ENCODE measurements around the gene EFCAB5.
"Not testable (repeated sequence)": the region's sequence is repeated elsewhere in the genome, so short reads cannot be mapped to it uniquely, and the experiment has no call there.

Gene EFCAB5

GRCh38 chr17:30021708-30022317 is 80.4 kb downstream of the EFCAB5 start:
- DNase-seq: peak; percentile 11

- DNase-seq: not testable (repeated sequence)
Measured at GRCh38 chr17:30025325-30025724, 83.9 kb downstream of the EFCAB5 start.

GRCh38 chr17:30027676-30028075 is 86.2 kb downstream of the EFCAB5 start:
- no peak for DNase-seq

GRCh38 chr17:30031214-30031869 is 89.9 kb downstream of the EFCAB5 start:
- no peak for DNase-seq

- no peak for DNase-seq
Measured at GRCh38 chr17:30035369-30035768, 93.9 kb downstream of the EFCAB5 start.

- DNase-seq: not testable (repeated sequence)
Measured at GRCh38 chr17:30040719-30041518, 99.5 kb downstream of the EFCAB5 start.

- DNase-seq: no peak
Measured at GRCh38 chr17:30041551-30041950, 100.1 kb downstream of the EFCAB5 start.

- no peak for DNase-seq
Measured at GRCh38 chr17:30062372-30062771, 120.9 kb downstream of the EFCAB5 start.

GRCh38 chr17:30064738-30065137 is 123.3 kb downstream of the EFCAB5 start:
- no peak for DNase-seq

- DNase-seq: no peak
Measured at GRCh38 chr17:30068465-30068864, 127.0 kb downstream of the EFCAB5 start.

GRCh38 chr17:30074254-30074653 is 132.8 kb downstream of the EFCAB5 start:
- no peak for DNase-seq

GRCh38 chr17:30074730-30075129 is 133.3 kb downstream of the EFCAB5 start:
- no peak for DNase-seq

- no peak for DNase-seq
Measured at GRCh38 chr17:30082773-30083172, 141.3 kb downstream of the EFCAB5 start.

GRCh38 chr17:30084788-30085187 is 143.4 kb downstream of the EFCAB5 start:
- DNase-seq: no peak

GRCh38 chr17:30086896-30087295 is 145.5 kb downstream of the EFCAB5 start:
- no peak for DNase-seq

GRCh38 chr17:30087431-30087830 is 146.0 kb downstream of the EFCAB5 start:
- not testable (repeated sequence) for DNase-seq

GRCh38 chr17:30091121-30091670 is 149.8 kb downstream of the EFCAB5 start:
- DNase-seq: no peak

- no peak for DNase-seq
Measured at GRCh38 chr17:30091771-30092170, 150.3 kb downstream of the EFCAB5 start.

- DNase-seq: no peak
Measured at GRCh38 chr17:30092886-30093285, 151.5 kb downstream of the EFCAB5 start.

- no peak for DNase-seq
Measured at GRCh38 chr17:30093463-30094147, 152.2 kb downstream of the EFCAB5 start.

- DNase-seq: no peak
Measured at GRCh38 chr17:30095507-30096244, 154.2 kb downstream of the EFCAB5 start.

GRCh38 chr17:30101686-30102390 is 160.4 kb downstream of the EFCAB5 start:
- DNase-seq: no peak
